NCI-H187 treated with DMSO at 0.1 percent for 48 hours (cell line): ENCODE data around the gene SLC26A1.

Experiments
- DNase-seq: peaks from one replicate; lab custom pipeline; 2025; lab: John Stamatoyannopoulos, UW

SLC26A1 gene

GRCh38 chr4:993111-994029 lies at the start of gene SLC26A1:
TSS of gene SLC26A1 (minus strand) at chr4:993404. CDS start at chr4:991703, 1,701 bp downstream.
- no peak for DNase-seq

- no peak for DNase-seq
These were observed 49.3 kb upstream of the SLC26A1 start for GRCh38 chr4:1042352-1043055.

GRCh38 chr4:1041936-1042330 lies 48.7 kb upstream of the SLC26A1 start:
- no peak for DNase-seq

GRCh38 chr4:1041147-1041935 lies 48.1 kb upstream of the SLC26A1 start:
- no peak for DNase-seq

GRCh38 chr4:1040344-1041146 lies 47.3 kb upstream of the SLC26A1 start:
- no peak for DNase-seq

- DNase-seq: no peak
These were observed 46.5 kb upstream of the SLC26A1 start for GRCh38 chr4:1039493-1040343.

GRCh38 chr4:1038948-1039492 lies 45.8 kb upstream of the SLC26A1 start:
- DNase-seq: no peak

- no peak for DNase-seq
These were observed 44.0 kb upstream of the SLC26A1 start for GRCh38 chr4:1036976-1037810.

- DNase-seq: no peak
These were observed 42.9 kb upstream of the SLC26A1 start for GRCh38 chr4:1036095-1036494.

- no peak for DNase-seq
These were observed 42.3 kb upstream of the SLC26A1 start for GRCh38 chr4:1035510-1035909.

- no peak for DNase-seq
These were observed 40.8 kb upstream of the SLC26A1 start for GRCh38 chr4:1033840-1034551.

GRCh38 chr4:1032861-1033260 lies 39.7 kb upstream of the SLC26A1 start:
- no peak for DNase-seq

GRCh38 chr4:1031956-1032795 lies 39.0 kb upstream of the SLC26A1 start:
- no peak for DNase-seq

- DNase-seq: no peak
These were observed 38.1 kb upstream of the SLC26A1 start for GRCh38 chr4:1031346-1031745.

GRCh38 chr4:1030559-1030958 lies 37.4 kb upstream of the SLC26A1 start:
- no peak for DNase-seq

GRCh38 chr4:1030031-1030430 lies 36.8 kb upstream of the SLC26A1 start:
- DNase-seq: no peak

- DNase-seq: no peak
These were observed 36.3 kb upstream of the SLC26A1 start for GRCh38 chr4:1029529-1029928.
